Measurements from ENCODE around the gene FNDC1.

FNDC1 gene

GRCh38 chr6:159137676-159138075 is 31.5 kb upstream of the FNDC1 start:
- DNase-seq (ENCODE audit: low read depth in 2 of 2) = no peak
- TF ChIP-seq CTCF (IDR thresholded peaks at IDR 0.05; ENCODE audit: low read depth, low read length) = no peak
- H3K4me3 ChIP-seq (replicated peaks in 1 of 2; ENCODE audit: low read depth in 2 of 2, low read length in 2 of 2) = no peak overlapping the region

DNA sequence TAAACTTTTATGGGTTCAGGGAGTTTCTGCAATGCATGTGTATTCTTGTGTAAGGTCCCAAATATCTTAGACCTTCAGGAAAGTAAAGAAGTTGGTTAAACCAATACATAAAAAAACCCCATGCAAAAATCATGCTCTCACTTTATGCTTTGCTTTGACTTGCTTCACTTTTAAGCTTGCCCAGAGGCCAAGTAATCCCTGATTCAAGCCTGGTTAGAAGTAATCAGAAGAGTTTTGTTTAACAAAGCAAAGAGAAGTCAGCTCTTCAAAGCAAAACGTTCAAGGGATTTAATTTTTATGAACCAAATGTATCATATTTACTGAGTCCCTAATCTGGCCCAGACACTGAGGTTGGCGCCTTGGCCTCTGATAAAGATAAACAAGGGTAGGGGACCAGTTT is 26.7 kb upstream of the FNDC1 start:
- no peak for TF ChIP-seq CTCF (IDR thresholded peaks at IDR 0.05; ENCODE audit: low read depth, low read length)
- no peak for DNase-seq (ENCODE audit: low read depth in 2 of 2)
- H3K4me3 ChIP-seq (replicated peaks in 1 of 2; ENCODE audit: low read depth in 2 of 2, low read length in 2 of 2) = no peak overlapping the region

GRCh38 chr6:159148641-159149040 is 20.6 kb upstream of the FNDC1 start:
- H3K4me3 ChIP-seq (replicated peaks in 1 of 2; ENCODE audit: low read depth in 2 of 2, low read length in 2 of 2) = no peak overlapping the region
- no peak for DNase-seq (ENCODE audit: low read depth in 2 of 2)
- no peak for TF ChIP-seq CTCF (IDR thresholded peaks at IDR 0.05; ENCODE audit: low read depth, low read length)

- DNase-seq (ENCODE audit: low read depth in 2 of 2) = no peak
- H3K4me3 ChIP-seq (replicated peaks in 1 of 2; ENCODE audit: low read depth in 2 of 2, low read length in 2 of 2) = no peak overlapping the region
- TF ChIP-seq CTCF (IDR thresholded peaks at IDR 0.05; ENCODE audit: low read depth, low read length) = no peak
Observed at GRCh38 chr6:159149641-159150040, 19.6 kb upstream of the FNDC1 start.

DNA sequence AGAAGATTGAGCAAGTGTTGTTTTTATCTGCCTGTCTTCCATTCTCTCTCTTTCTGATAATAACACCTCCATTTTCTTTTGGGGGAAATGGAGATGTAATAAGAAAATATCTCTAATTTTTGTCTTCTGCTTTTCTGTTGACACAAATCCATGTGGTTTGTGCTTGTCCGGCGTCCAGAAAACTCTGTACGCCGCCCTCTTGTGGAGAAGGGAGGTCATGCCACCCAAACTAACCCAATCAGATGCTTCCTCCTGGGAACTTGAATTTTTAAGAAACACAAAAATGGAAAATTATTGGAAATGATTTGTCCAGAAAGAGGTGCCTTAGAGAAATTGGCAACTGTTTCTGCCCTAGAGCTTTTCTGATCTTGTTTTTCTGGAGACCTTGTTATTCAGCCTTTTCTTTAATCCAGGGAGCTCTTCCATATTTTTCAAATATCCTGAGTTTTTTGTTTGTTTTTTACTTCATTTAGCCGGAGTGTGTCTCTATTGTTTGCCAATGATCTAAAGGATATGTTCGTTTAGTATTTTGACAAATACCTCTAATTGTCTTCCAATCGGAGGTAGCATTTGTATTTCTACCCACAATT is 17.8 kb upstream of the FNDC1 start:
- peak; percentile 89 for TF ChIP-seq CTCF (IDR thresholded peaks at IDR 0.05; ENCODE audit: low read depth, low read length)
- peak; percentile 75 for DNase-seq (ENCODE audit: low read depth in 2 of 2)
- H3K4me3 ChIP-seq (replicated peaks in 1 of 2; ENCODE audit: low read depth in 2 of 2, low read length in 2 of 2) = no peak overlapping the region

- TF ChIP-seq CTCF (IDR thresholded peaks at IDR 0.05; ENCODE audit: low read depth, low read length) = no peak
- DNase-seq (ENCODE audit: low read depth in 2 of 2) = peak in 1 of 2 donors; percentile 34
- no peak overlapping the region for H3K4me3 ChIP-seq (replicated peaks in 1 of 2; ENCODE audit: low read depth in 2 of 2, low read length in 2 of 2)
Observed at GRCh38 chr6:159152041-159152440, 17.2 kb upstream of the FNDC1 start.

- DNase-seq (ENCODE audit: low read depth in 2 of 2) = no peak
- H3K4me3 ChIP-seq (replicated peaks in 1 of 2; ENCODE audit: low read depth in 2 of 2, low read length in 2 of 2) = no peak overlapping the region
- no peak for TF ChIP-seq CTCF (IDR thresholded peaks at IDR 0.05; ENCODE audit: low read depth, low read length)
Observed at GRCh38 chr6:159152782-159153181, 16.4 kb upstream of the FNDC1 start.
